Measurements from ENCODE around the gene MYO7B.

GRCh38 chr2:127551221-127551930, 15.9 kb downstream of the MYO7B start:
- TF ChIP-seq CTCF (IDR thresholded peaks at IDR 0.05; ENCODE audit: low read depth, low read length) (no peak), EZH2phosphoT487 (IDR thresholded peaks at IDR 0.05; ENCODE audit: low read depth) (no peak)

All from OCI-LY3 (cell line).